ENCODE data around the gene ZNF132.
"Not testable (repeated sequence)": the region's sequence is repeated elsewhere in the genome, so short reads cannot be mapped to it uniquely, and the experiment has no call there.

The ZNF132 gene

DNA sequence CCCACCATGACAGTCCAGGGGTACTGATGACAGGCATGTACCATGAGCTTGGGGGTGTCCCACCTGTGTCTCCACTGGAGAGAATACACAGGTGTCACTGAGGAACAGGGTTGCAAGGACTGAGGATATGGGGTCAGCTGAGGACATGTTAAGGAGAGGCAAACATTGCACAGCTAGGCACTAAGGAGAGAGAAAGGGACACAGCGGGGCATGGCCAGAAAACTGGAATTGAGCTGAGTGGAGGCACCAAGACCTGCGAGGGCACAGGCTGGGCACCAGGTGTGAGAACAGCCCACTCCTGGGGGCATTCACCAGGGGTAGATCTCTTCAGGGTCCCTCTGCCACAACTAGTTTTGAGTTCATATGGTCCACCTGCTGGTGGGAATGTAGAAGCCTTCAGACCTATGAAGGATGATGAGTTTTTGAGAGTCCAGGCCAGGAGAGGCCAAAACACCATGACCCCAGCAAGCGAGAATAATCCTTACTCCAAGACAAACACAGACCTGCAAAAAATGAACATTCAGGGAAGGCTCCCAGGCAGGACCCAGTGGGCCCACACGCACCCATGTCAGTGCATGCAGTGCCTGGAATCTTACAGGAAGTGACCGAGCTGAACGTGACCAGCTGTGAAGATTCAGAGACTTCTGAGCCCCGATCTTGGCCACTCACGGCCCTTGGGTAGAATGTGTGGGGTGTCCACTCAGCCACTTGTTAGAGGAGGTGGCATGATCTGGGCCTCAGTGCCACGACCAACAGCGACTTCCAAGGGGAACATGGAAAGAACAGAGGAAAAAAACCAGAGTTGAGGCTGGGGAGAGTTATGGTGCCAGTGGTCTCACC, 32.9 kb downstream of the ZNF132 start:
- Histone ChIP-seq H3K9me3 (ENCODE audit: insufficient read depth, low read length) (no peaks in the 10 kb centered on the region), H3K4me1 (ENCODE audit: insufficient read depth, insufficient read length) (peaks cover 2% of the 10 kb centered on the region), H3K4me3 (ENCODE audit: insufficient read length, low read depth) (peak overlapping the region; percentile 96), H3K36me3 (ENCODE audit: insufficient read depth, insufficient read length, low read length) (peaks cover 4% of the 10 kb centered on the region), H3K27me3 (ENCODE audit: insufficient read depth, insufficient read length) (no peaks in the 10 kb centered on the region), H3K9ac (ENCODE audit: insufficient read length, low read depth) (peak overlapping the region; percentile 92)
- TF ChIP-seq SUZ12 (IDR thresholded peaks at IDR 0.05; ENCODE audit: extremely low read depth, insufficient read depth, insufficient read length) (no peak), ZNF274 (IDR thresholded peaks at IDR 0.05; ENCODE audit: low read depth, low read length) (no peak), YY1 (IDR thresholded peaks at IDR 0.05; ENCODE audit: insufficient read depth, insufficient read length) (no peak)
- DNase-seq (ENCODE audit: low read depth, low spot score): no peak

DNA sequence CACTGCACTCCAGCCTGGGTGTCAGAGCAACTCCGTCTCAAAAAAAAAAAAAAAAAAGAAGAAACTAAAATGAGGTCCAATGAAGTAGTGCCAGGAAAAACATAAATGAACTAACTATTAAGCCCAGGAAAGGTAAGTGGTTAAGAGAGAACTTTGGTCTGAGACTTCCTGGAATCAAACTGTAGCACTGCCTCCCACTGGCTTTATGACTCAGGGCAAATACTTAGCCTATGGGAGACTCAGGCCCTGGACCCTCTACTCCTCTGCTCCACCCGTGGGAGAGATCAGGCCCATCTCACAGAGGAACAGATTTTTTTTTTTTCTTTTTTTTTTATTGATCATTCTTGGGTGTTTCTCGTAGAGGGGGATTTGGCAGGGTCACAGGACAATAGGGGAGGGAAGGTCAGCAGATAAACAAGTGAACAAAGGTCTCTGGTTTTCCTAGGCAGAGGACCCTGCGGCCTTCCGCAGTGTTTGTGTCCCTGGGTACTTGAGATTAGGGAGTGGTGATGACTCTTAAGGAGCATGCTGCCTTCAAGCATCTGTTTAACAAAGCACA, 36.0 kb downstream of the ZNF132 start:
- DNase-seq (ENCODE audit: low read depth, low spot score): not testable (repeated sequence)

DNA sequence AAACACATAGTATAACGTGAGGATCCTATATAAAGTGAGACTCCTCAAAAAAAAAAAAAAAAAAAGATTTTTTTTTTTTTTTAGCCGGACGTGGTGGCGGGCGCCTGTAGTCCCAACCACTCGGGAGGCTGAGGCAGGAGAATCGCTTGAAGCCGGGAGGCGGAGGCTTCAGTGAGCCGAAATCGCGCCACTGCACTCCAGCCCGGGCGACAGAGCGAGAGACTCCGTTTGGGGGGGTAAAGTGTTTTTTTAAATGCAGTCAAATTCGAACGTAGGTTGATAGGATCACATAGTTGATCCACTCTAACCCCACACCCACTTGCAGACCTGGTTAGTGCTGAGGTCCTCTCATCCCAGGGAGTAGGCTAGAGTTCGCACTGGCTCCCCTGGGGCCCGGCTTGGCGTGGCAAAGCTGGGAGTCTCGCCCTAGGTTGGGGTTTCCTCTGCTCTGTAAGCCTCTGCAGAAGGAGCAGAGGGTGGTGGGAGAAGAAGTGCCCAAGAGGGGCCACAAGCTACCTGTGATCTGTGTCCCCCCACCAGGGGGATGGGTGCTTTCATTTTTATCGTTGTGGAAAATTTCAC, 38.0 kb downstream of the ZNF132 start:
- Histone ChIP-seq H3K36me3 (ENCODE audit: insufficient read depth, insufficient read length, low read length) (peaks cover 7% of the 10 kb centered on the region), H3K27me3 (ENCODE audit: insufficient read depth, insufficient read length) (no peaks in the 10 kb centered on the region), H3K9ac (ENCODE audit: insufficient read length, low read depth) (peak overlapping the region; percentile 95), H3K4me1 (ENCODE audit: insufficient read depth, insufficient read length) (peaks cover 9% of the 10 kb centered on the region), H3K4me3 (ENCODE audit: insufficient read length, low read depth) (peak overlapping the region; percentile 64), H3K9me3 (ENCODE audit: insufficient read depth, low read length) (no peaks in the 10 kb centered on the region)
- no peak for TF ChIP-seq YY1 (IDR thresholded peaks at IDR 0.05; ENCODE audit: insufficient read depth, insufficient read length)
- no peak for TF ChIP-seq ZNF274 (IDR thresholded peaks at IDR 0.05; ENCODE audit: low read depth, low read length)
- no peak for TF ChIP-seq SUZ12 (IDR thresholded peaks at IDR 0.05; ENCODE audit: extremely low read depth, insufficient read depth, insufficient read length)
- no peak for DNase-seq (ENCODE audit: low read depth, low spot score)

More for the DNA sequence above, 36.0 kb downstream of the ZNF132 start:
- not testable (repeated sequence) for H3K36me3 ChIP-seq (ENCODE audit: insufficient read depth, insufficient read length, low read length); H3K27me3 ChIP-seq (ENCODE audit: insufficient read depth, insufficient read length); H3K9ac ChIP-seq (ENCODE audit: insufficient read length, low read depth); H3K4me1 ChIP-seq (ENCODE audit: insufficient read depth, insufficient read length); H3K9me3 ChIP-seq (ENCODE audit: insufficient read depth, low read length); H3K4me3 ChIP-seq (ENCODE audit: insufficient read length, low read depth)

DNA sequence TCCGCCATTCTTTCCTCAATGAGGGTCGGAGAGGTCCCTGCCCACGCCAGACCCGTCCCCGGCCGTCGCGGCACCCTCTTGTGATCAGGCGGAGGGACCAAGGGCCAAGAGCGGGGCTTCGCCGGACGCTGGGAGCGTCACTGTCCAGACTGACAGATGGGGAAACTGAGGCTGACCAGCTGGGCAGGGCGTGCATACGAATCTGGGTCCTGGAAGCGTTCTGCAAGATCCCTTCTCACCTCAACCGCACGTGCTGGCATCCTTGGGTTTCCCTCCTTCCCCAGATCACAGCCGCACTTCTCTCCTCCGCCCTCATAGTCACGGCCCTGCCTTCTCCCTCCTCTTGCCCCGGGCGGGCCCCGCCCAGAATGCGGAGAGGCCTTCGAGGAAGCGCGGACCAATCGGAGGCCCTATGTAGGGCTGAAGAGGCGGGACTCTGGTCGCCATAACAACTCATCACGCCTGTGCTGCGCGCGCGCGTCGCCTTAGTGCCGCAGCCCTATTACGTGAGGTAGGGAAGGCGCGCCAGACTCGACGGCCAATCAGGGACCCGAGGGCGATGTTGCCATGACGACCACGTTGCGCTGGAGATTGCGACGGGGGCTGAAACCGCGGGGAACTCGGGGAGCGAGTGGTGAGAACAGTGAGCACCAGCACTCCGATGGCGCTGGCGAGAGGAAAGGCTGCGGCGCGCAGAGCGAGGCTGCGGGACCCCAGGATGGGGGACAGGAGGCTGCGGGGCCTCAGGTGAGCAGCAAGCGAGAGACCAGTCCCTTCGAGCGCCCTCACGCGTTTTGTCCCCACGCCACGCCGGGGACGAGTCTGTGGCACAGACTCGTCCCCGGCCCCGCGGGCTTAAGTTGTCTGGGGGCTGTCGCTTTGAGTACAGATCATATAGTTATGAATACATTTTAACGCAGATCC, 38.8 kb downstream of the ZNF132 start:
- no peak for TF ChIP-seq ZNF274 (IDR thresholded peaks at IDR 0.05; ENCODE audit: low read depth, low read length)
- TF ChIP-seq YY1 (IDR thresholded peaks at IDR 0.05; ENCODE audit: insufficient read depth, insufficient read length): no peak
- no peak for TF ChIP-seq SUZ12 (IDR thresholded peaks at IDR 0.05; ENCODE audit: extremely low read depth, insufficient read depth, insufficient read length)
- Histone ChIP-seq H3K4me3 (ENCODE audit: insufficient read length, low read depth) (peak overlapping the region; percentile 64), H3K9ac (ENCODE audit: insufficient read length, low read depth) (peak overlapping the region; percentile 95), H3K9me3 (ENCODE audit: insufficient read depth, low read length) (no peaks in the 10 kb centered on the region), H3K4me1 (ENCODE audit: insufficient read depth, insufficient read length) (peaks cover 9% of the 10 kb centered on the region), H3K36me3 (ENCODE audit: insufficient read depth, insufficient read length, low read length) (peaks cover 12% of the 10 kb centered on the region), H3K27me3 (ENCODE audit: insufficient read depth, insufficient read length) (no peaks in the 10 kb centered on the region)
- DNase-seq (ENCODE audit: low read depth, low spot score): peak; percentile 96

DNA sequence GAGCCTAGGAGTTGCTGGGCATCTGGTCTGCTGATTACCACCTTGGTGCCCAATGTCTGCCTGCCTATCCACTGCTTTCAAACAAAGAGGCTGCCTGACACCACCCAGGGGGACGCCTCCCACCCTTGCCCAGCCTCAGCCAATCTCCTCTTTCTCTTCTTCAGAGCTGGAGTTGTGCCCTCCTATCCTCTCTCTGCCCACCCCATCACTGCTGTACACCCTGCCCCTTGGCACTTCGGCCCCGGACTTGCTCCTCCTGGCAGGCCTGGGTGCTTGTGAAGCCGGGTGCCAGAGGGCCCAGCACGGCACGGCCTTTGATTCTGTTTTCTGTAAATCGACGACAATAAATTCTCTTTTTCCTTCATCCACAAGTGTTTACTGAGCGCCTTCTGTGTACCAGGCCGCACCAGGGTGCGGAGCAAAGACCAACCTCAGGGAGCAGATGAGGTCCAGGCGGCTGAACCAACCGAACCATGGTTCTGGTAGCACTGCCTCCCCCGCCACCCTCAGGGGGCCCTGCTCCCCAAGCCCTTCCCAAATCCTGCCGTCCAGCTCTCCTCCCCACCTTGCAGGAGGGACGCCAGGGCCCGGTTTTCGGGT, 39.5 kb downstream of the ZNF132 start:
- no peak for DNase-seq (ENCODE audit: low read depth, low spot score)
- H3K4me1 ChIP-seq (ENCODE audit: insufficient read depth, insufficient read length): peaks cover 9% of the 10 kb centered on the region
- H3K9ac ChIP-seq (ENCODE audit: insufficient read length, low read depth): peak overlapping the region; percentile 80
- no peak for TF ChIP-seq ZNF274 (IDR thresholded peaks at IDR 0.05; ENCODE audit: low read depth, low read length)
- TF ChIP-seq YY1 (IDR thresholded peaks at IDR 0.05; ENCODE audit: insufficient read depth, insufficient read length): no peak
- no peak for TF ChIP-seq SUZ12 (IDR thresholded peaks at IDR 0.05; ENCODE audit: extremely low read depth, insufficient read depth, insufficient read length)
- H3K36me3 ChIP-seq (ENCODE audit: insufficient read depth, insufficient read length, low read length): peaks cover 18% of the 10 kb centered on the region
- peak overlapping the region; percentile 64 for H3K4me3 ChIP-seq (ENCODE audit: insufficient read length, low read depth)
- no peaks in the 10 kb centered on the region for H3K9me3 ChIP-seq (ENCODE audit: insufficient read depth, low read length)
- H3K27me3 ChIP-seq (ENCODE audit: insufficient read depth, insufficient read length): no peaks in the 10 kb centered on the region

DNA sequence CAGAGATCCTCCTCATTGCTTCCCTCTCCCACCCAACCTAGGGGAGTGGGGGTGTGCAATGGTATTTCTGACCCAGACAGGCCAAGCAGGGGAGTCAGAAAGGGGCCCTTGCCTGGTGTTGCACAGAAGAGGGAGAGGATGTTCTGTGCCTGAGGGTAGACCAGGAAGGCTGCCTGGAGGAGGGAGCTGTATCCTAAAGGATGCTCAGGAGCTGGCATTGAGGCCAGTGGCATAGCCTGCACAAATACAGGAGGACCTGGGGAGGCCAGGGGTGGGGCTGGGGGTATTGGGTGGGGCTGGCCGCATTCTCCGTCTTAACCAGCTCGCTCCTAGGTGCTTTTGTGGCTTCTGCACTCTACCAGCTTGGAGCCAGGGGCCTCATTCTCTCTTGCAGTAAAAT, 40.0 kb downstream of the ZNF132 start:
- peaks cover 23% of the 10 kb centered on the region for H3K36me3 ChIP-seq (ENCODE audit: insufficient read depth, insufficient read length, low read length)
- no peak for DNase-seq (ENCODE audit: low read depth, low spot score)
- no peaks in the 10 kb centered on the region for H3K9me3 ChIP-seq (ENCODE audit: insufficient read depth, low read length)
- peak overlapping the region; percentile 80 for H3K9ac ChIP-seq (ENCODE audit: insufficient read length, low read depth)
- no peak for TF ChIP-seq ZNF274 (IDR thresholded peaks at IDR 0.05; ENCODE audit: low read depth, low read length)
- no peak for TF ChIP-seq YY1 (IDR thresholded peaks at IDR 0.05; ENCODE audit: insufficient read depth, insufficient read length)
- no peaks in the 10 kb centered on the region for H3K27me3 ChIP-seq (ENCODE audit: insufficient read depth, insufficient read length)
- no peak overlapping the region for H3K4me3 ChIP-seq (ENCODE audit: insufficient read length, low read depth)
- H3K4me1 ChIP-seq (ENCODE audit: insufficient read depth, insufficient read length): peaks cover 11% of the 10 kb centered on the region
